ENCODE results near the gene SSBP2.
A peak's percentile ranks its signal among the peaks of the same experiment; 100 is the strongest.
"Not testable (repeated sequence)": the region's sequence is repeated elsewhere in the genome, so short reads cannot be mapped to it uniquely, and the experiment has no call there.

The SSBP2 gene

DNA sequence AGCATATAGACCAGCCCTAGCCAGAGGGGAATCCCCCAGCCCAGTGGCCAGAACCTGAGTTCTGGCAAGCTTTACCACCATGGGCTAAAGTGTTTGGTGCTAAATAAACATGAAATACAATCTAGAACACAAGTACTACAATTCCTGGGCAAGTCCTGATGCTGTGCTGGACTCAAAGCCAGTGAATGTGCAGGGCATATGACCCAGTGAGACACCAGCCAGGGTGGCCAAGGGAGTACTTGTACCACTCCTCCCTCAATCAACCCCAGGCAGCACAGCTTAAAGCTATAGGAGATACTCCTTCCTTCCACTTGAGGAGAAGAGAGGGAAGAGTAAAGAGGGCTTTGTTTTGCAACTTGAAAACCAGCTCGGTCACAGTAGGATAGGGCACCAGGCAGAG lies 63.6 kb downstream of the SSBP2 start:
- no peaks in the 10 kb centered on the region for H3K36me3 Mint-ChIP-seq
- peaks cover 23% of the 10 kb centered on the region for H3K9me3 Mint-ChIP-seq
- ATAC-seq: no peak
- H3K4me3 Mint-ChIP-seq: no peak overlapping the region
- no peaks in the 10 kb centered on the region for H3K4me1 Mint-ChIP-seq
- no peak overlapping the region for H3K27ac Mint-ChIP-seq
- no peak for DNase-seq (ENCODE audit: low spot score in 2 of 2)

- DNase-seq (ENCODE audit: low spot score in 2 of 2): no peak
- Mint-ChIP-seq H3K27ac (no peak overlapping the region), H3K9me3 (peaks cover 14% of the 10 kb centered on the region), H3K36me3 (no peaks in the 10 kb centered on the region), H3K4me1 (no peaks in the 10 kb centered on the region), H3K4me3 (no peak overlapping the region)
- ATAC-seq: no peak
Measured at GRCh38 chr5:81685471-81685870, 65.4 kb downstream of the SSBP2 start.

DNA sequence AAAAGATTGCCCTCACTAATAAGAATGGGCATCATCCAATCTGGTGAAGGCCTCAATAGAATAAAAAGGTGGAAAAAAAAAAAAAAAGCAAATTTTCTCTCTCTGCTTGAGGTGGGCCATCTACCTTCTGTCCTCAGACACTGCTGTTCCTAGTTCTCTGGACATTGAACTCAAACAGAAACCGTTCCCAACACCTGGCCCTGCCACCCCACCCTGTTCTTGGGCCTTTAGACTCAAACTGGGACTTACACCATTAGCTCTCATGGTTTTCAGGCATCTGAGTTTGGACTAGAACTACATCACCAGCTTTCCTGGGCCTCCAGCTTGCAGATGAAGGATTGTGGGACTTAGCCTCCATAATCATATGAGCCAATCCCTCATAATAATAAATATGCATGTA lies 71.0 kb downstream of the SSBP2 start:
- no peaks in the 10 kb centered on the region for H3K9me3 Mint-ChIP-seq

GRCh38 chr5:81675420-81675819 lies 75.5 kb downstream of the SSBP2 start:
- H3K4me1 Mint-ChIP-seq: no peaks in the 10 kb centered on the region
- H3K27ac Mint-ChIP-seq: no peak overlapping the region
- ATAC-seq (no peak), DNase-seq (ENCODE audit: low spot score in 2 of 2) (no peak)
- H3K9me3 Mint-ChIP-seq: no peaks in the 10 kb centered on the region
- no peak overlapping the region for H3K4me3 Mint-ChIP-seq
- no peaks in the 10 kb centered on the region for H3K36me3 Mint-ChIP-seq

More for the DNA sequence above, 71.0 kb downstream of the SSBP2 start:
- H3K4me1 Mint-ChIP-seq: no peaks in the 10 kb centered on the region
- DNase-seq (ENCODE audit: low spot score in 2 of 2) (no peak), ATAC-seq (no peak)
- H3K4me3 Mint-ChIP-seq: no peak overlapping the region
- H3K27ac Mint-ChIP-seq: no peak overlapping the region
- H3K36me3 Mint-ChIP-seq: no peaks in the 10 kb centered on the region

- peaks cover 7% of the 10 kb centered on the region for H3K4me1 Mint-ChIP-seq
- DNase-seq (ENCODE audit: low spot score in 2 of 2) (no peak), ATAC-seq (no peak)
- no peaks in the 10 kb centered on the region for H3K9me3 Mint-ChIP-seq
- H3K4me3 Mint-ChIP-seq: no peak overlapping the region
- H3K27ac Mint-ChIP-seq: no peak overlapping the region
- H3K36me3 Mint-ChIP-seq: no peaks in the 10 kb centered on the region
Measured at GRCh38 chr5:81665795-81666194, 85.1 kb downstream of the SSBP2 start.

GRCh38 chr5:81660624-81661023 lies 90.3 kb downstream of the SSBP2 start:
- H3K4me1 Mint-ChIP-seq; DNase-seq (ENCODE audit: low spot score in 2 of 2); H3K4me3 Mint-ChIP-seq; H3K9me3 Mint-ChIP-seq; H3K36me3 Mint-ChIP-seq; H3K27ac Mint-ChIP-seq; ATAC-seq: not testable (repeated sequence)

- DNase-seq (ENCODE audit: low spot score in 2 of 2) (no peak), ATAC-seq (no peak)
- Mint-ChIP-seq H3K36me3 (no peaks in the 10 kb centered on the region), H3K9me3 (no peaks in the 10 kb centered on the region), H3K4me1 (no peaks in the 10 kb centered on the region), H3K27ac (no peak overlapping the region), H3K4me3 (no peak overlapping the region)
Measured at GRCh38 chr5:81657386-81657785, 93.5 kb downstream of the SSBP2 start.

- H3K4me3 Mint-ChIP-seq: no peak overlapping the region
- H3K27ac Mint-ChIP-seq: no peak overlapping the region
- H3K9me3 Mint-ChIP-seq: no peaks in the 10 kb centered on the region
- H3K36me3 Mint-ChIP-seq: no peaks in the 10 kb centered on the region
- no peak for ATAC-seq
- no peak for DNase-seq (ENCODE audit: low spot score in 2 of 2)
- H3K4me1 Mint-ChIP-seq: no peaks in the 10 kb centered on the region
Measured at GRCh38 chr5:81656783-81657182, 94.1 kb downstream of the SSBP2 start.

GRCh38 chr5:81650987-81651386 lies 99.9 kb downstream of the SSBP2 start:
- Mint-ChIP-seq H3K27ac (no peak overlapping the region), H3K36me3 (no peaks in the 10 kb centered on the region), H3K9me3 (no peaks in the 10 kb centered on the region), H3K4me3 (no peak overlapping the region), H3K4me1 (no peaks in the 10 kb centered on the region)
- ATAC-seq: no peak
- DNase-seq (ENCODE audit: low spot score in 2 of 2): no peak

DNA sequence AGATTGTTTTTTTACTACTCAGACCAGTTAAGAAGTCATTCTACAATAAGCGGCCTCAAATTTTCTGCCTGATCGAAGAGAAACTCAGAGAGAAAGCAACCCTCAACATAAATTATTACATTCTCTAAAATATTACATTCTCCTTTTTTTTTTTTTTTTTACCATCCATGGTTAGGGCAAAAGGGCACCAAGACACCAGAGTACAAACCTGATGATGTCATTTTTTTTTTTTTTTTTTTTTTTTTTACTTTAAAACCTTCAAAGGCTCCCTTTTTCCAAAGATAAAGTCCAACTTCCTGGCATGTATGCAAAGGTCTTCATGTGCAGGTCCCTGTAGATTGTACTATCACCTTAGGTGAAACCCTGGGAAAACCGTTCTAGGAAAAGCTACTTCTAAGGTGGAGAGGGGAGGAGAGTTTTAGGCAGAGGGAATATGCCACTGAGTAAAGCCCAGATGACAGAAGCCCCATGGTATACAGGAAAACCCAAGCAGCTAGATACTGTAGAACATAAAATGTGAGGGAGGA lies 104.4 kb downstream of the SSBP2 start:
- DNase-seq (ENCODE audit: low spot score in 2 of 2): no peak
- no peak overlapping the region for H3K27ac Mint-ChIP-seq
- H3K4me3 Mint-ChIP-seq: no peak overlapping the region
- no peak for ATAC-seq
- no peaks in the 10 kb centered on the region for H3K9me3 Mint-ChIP-seq
- no peaks in the 10 kb centered on the region for H3K4me1 Mint-ChIP-seq
- H3K36me3 Mint-ChIP-seq: no peaks in the 10 kb centered on the region

GRCh38 chr5:81642210-81642609 lies 108.7 kb downstream of the SSBP2 start:
- ATAC-seq (no peak), DNase-seq (ENCODE audit: low spot score in 2 of 2) (no peak)
- Mint-ChIP-seq H3K27ac (no peak overlapping the region), H3K4me3 (no peak overlapping the region), H3K36me3 (no peaks in the 10 kb centered on the region), H3K9me3 (no peaks in the 10 kb centered on the region), H3K4me1 (no peaks in the 10 kb centered on the region)

DNA sequence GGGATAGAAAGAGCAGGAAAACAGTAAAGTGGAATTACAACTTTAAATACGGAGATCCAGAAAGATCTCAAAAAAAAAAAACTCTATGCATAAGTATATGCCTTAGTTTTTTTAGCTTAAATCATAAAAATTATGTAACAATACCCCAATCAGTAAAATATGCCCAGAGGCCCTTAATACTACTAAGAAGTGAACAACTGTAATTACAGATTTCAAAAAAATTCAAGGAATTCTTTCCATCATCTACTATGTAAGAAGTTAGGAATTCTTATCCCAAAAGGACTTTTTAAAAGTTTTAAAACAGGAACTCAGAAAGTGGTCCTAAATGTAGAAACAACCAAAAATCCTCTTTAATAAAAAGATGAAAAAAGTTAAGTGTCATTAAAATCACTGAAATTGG lies 111.3 kb downstream of the SSBP2 start:
- ATAC-seq (no peak), DNase-seq (ENCODE audit: low spot score in 2 of 2) (no peak)
- Mint-ChIP-seq H3K4me1 (no peaks in the 10 kb centered on the region), H3K36me3 (no peaks in the 10 kb centered on the region), H3K4me3 (no peak overlapping the region), H3K27ac (no peak overlapping the region), H3K9me3 (no peaks in the 10 kb centered on the region)

GRCh38 chr5:81638471-81638870 lies 112.4 kb downstream of the SSBP2 start:
- no peak overlapping the region for H3K4me3 Mint-ChIP-seq
- no peaks in the 10 kb centered on the region for H3K4me1 Mint-ChIP-seq
- H3K9me3 Mint-ChIP-seq: no peaks in the 10 kb centered on the region
- H3K27ac Mint-ChIP-seq: no peak overlapping the region
- no peak for DNase-seq (ENCODE audit: low spot score in 2 of 2)
- no peaks in the 10 kb centered on the region for H3K36me3 Mint-ChIP-seq
- ATAC-seq: no peak

- DNase-seq (ENCODE audit: low spot score in 2 of 2): no peak
- no peak for ATAC-seq
- no peaks in the 10 kb centered on the region for H3K4me1 Mint-ChIP-seq
- no peaks in the 10 kb centered on the region for H3K9me3 Mint-ChIP-seq
- H3K36me3 Mint-ChIP-seq: no peaks in the 10 kb centered on the region
- H3K27ac Mint-ChIP-seq: no peak overlapping the region
- H3K4me3 Mint-ChIP-seq: no peak overlapping the region
Measured at GRCh38 chr5:81633891-81634290, 117.0 kb downstream of the SSBP2 start.

GRCh38 chr5:81633471-81633870 lies 117.4 kb downstream of the SSBP2 start:
- DNase-seq (ENCODE audit: low spot score in 2 of 2) (no peak), ATAC-seq (no peak)
- Mint-ChIP-seq H3K9me3 (no peaks in the 10 kb centered on the region), H3K36me3 (no peaks in the 10 kb centered on the region), H3K4me3 (no peak overlapping the region), H3K27ac (no peak overlapping the region), H3K4me1 (no peaks in the 10 kb centered on the region)

DNA sequence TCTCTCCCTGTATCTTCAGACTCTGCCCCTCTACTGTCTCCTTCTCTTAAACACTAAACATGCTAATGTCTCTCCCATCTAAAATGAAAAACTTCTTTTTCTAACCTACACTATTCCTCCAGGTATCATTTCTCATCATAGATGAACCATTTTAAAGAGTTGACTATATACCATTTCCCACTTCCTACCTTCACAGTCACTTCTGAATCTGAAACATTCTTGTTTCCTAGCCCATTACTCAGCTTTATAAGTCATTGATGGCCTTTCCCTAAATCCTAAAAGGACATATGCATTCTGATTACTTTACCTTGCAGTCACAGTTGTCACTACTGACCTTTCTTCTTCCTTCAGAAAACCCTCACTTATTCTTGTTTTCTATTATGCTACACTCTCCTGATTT lies 118.2 kb downstream of the SSBP2 start:
- no peaks in the 10 kb centered on the region for H3K9me3 Mint-ChIP-seq
- H3K36me3 Mint-ChIP-seq: no peaks in the 10 kb centered on the region
- H3K27ac Mint-ChIP-seq: no peak overlapping the region
- peak; percentile 55 for ATAC-seq
- no peaks in the 10 kb centered on the region for H3K4me1 Mint-ChIP-seq
- H3K4me3 Mint-ChIP-seq: no peak overlapping the region
- DNase-seq (ENCODE audit: low spot score in 2 of 2): no peak

GRCh38 chr5:81631621-81632020 lies 119.3 kb downstream of the SSBP2 start:
- H3K9me3 Mint-ChIP-seq: no peaks in the 10 kb centered on the region
- no peaks in the 10 kb centered on the region for H3K4me1 Mint-ChIP-seq
- no peak overlapping the region for H3K27ac Mint-ChIP-seq
- H3K36me3 Mint-ChIP-seq: no peaks in the 10 kb centered on the region
- ATAC-seq: peak; percentile 19
- no peak for DNase-seq (ENCODE audit: low spot score in 2 of 2)
- no peak overlapping the region for H3K4me3 Mint-ChIP-seq

Data from stimulated activated effector memory CD8-positive, alpha-beta T cell treated with anti-CD3 and anti-CD28 coated beads, Interleukin-12 subunit alpha, Interleukin-12 subunit beta, amount 100 ng/mL, for 72 hours (primary cell).